Measurements from ENCODE around the gene ATL1.

GRCh38 chr14:50523271-50524041, 36.5 kb upstream of the ATL1 start:
- TF ChIP-seq CTCF (IDR thresholded peaks at IDR 0.05), result no peak
- TF ChIP-seq POLR2AphosphoS5 (IDR thresholded peaks at IDR 0.05), result no peak
- TF ChIP-seq POLR2A (IDR thresholded peaks at IDR 0.05), result no peak

All from gastroesophageal sphincter (tissue), 3 donors.